MM.1S (cell line): Measurements from ENCODE around the gene PPP1R12B.

ENCODE experiments used
- DNase-seq: peaks from one replicate; pipeline ENCODE4 v3.0.0-alpha.2; 2015
- H2AFZ ChIP-seq: fragments of 300-600 bp; sonication (generic); 2 replicates; pipeline ENCODE4 v1.6.0; 2016; ENCODE audit warnings: antibody characterized with exemption, low read length
- H3F3A ChIP-seq: fragments of 300-600 bp; sonication (generic); 2 replicates; pipeline ENCODE4 v1.6.1; 2016; ENCODE audit warnings: mild to moderate bottlenecking, antibody characterized with exemption, low read length, moderate library complexity, mixed read lengths; ENCODE audit not compliant: insufficient read depth
- H3K27ac ChIP-seq: fragments of 300-600 bp; sonication (generic); 2 replicates; pipeline ENCODE4 v1.5.1; 2016; ENCODE audit warnings: mild to moderate bottlenecking, low read length
- H3K27me3 ChIP-seq: fragments of 300-600 bp; sonication (generic); replicated peaks from 2 replicates; pipeline ENCODE4 v1.6.0; 2016; ENCODE audit warnings: low read length; ENCODE audit not compliant: insufficient read depth
- H3K36me3 ChIP-seq: fragments of 300-600 bp; sonication (generic); replicated peaks from 2 replicates; pipeline ENCODE4 v1.6.1; 2016; ENCODE audit warnings: mild to moderate bottlenecking, low read length, mixed read lengths; ENCODE audit not compliant: insufficient read depth
- H3K4me1 ChIP-seq: fragments of 300-600 bp; sonication (generic); 2 replicates; pipeline ENCODE4 v1.6.1; 2016; ENCODE audit warnings: low read length, mixed read lengths
- H3K4me2 ChIP-seq: fragments of 300-600 bp; sonication (generic); 2 replicates; pipeline ENCODE4 v1.6.0; 2016; ENCODE audit warnings: low read depth, low read length
- H3K4me3 ChIP-seq: fragments of 300-600 bp; sonication (generic); 2 replicates; pipeline ENCODE4 v1.5.1; 2016; ENCODE audit warnings: low read length, mixed read lengths
- H3K79me2 ChIP-seq: fragments of 300-600 bp; sonication (generic); 2 replicates; pipeline ENCODE4 v1.6.1; 2016; ENCODE audit warnings: mixed run types, low read length, mixed read lengths
- H3K9ac ChIP-seq: fragments of 300-600 bp; sonication (generic); 2 replicates; pipeline ENCODE4 v1.6.1; 2016; ENCODE audit warnings: low read length, mixed read lengths
- H3K9me2 ChIP-seq: fragments of 300-600 bp; sonication (generic); replicated peaks from 2 replicates; pipeline ENCODE4 v1.6.1; 2016; ENCODE audit warnings: mild to moderate bottlenecking, low read length, mixed read lengths; ENCODE audit not compliant: insufficient read depth
- H3K9me3 ChIP-seq: fragments of 300-600 bp; sonication (generic); replicated peaks from 2 replicates; pipeline ENCODE4 v1.6.1; 2016; ENCODE audit warnings: mild to moderate bottlenecking, low read length, mixed read lengths; ENCODE audit not compliant: insufficient read depth
- H4K20me1 ChIP-seq: fragments of 300-600 bp; sonication (generic); 2 replicates; pipeline ENCODE4 v1.6.1; 2016; ENCODE audit warnings: mild to moderate bottlenecking, low read length, moderate library complexity, mixed read lengths; ENCODE audit not compliant: insufficient read depth
- EZH2 ChIP-seq: fragments of 300-600 bp; sonication (generic); optimal IDR thresholded peaks from 2 replicates; pipeline ENCODE3; 2017; ENCODE audit warnings: low read depth, mild to moderate bottlenecking, antibody characterized with exemption, low read length, mixed read lengths
- EZH2phosphoT487 ChIP-seq: fragments of 300-600 bp; sonication (generic); IDR thresholded peaks from 2 replicates; pipeline ENCODE4 v1.6.1; 2018; ENCODE audit warnings: antibody characterized with exemption, low read length
- TF ChIP-seq, protein P1 (sequence below): fragments of 300-600 bp; sonication (generic); IDR thresholded peaks from 2 replicates; pipeline ENCODE4 v1.5.1; 2016; ENCODE audit warnings: antibody characterized with exemption, low read length, mixed read lengths

PPP1R12B gene

DNA sequence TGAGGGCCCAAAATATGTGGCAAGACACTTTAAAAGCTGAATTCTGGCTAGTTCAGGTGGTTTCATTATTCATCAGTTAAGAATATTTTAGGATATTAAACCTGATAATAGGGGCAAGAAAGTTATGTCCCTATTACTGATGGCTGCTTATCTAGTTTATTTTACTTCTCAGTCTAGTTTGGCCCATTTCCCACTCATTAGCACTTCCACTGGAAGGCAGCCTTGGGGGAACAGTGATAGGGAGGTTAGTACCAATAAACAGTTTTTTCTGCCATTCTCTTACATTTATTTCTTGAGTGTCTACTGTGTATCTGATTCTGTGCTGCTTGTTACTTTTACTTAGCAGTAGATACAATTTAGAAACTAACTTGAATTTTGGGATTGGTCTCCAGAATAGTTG, 9.0 kb downstream of the PPP1R12B start:
- no peaks in the 10 kb centered on the region for H3K36me3 ChIP-seq
- H3K9me2 ChIP-seq: no peaks in the 10 kb centered on the region
- TF ChIP-seq, protein P1, sequence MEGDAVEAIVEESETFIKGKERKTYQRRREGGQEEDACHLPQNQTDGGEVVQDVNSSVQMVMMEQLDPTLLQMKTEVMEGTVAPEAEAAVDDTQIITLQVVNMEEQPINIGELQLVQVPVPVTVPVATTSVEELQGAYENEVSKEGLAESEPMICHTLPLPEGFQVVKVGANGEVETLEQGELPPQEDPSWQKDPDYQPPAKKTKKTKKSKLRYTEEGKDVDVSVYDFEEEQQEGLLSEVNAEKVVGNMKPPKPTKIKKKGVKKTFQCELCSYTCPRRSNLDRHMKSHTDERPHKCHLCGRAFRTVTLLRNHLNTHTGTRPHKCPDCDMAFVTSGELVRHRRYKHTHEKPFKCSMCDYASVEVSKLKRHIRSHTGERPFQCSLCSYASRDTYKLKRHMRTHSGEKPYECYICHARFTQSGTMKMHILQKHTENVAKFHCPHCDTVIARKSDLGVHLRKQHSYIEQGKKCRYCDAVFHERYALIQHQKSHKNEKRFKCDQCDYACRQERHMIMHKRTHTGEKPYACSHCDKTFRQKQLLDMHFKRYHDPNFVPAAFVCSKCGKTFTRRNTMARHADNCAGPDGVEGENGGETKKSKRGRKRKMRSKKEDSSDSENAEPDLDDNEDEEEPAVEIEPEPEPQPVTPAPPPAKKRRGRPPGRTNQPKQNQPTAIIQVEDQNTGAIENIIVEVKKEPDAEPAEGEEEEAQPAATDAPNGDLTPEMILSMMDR: no peak
- H3K79me2 ChIP-seq: peaks cover 95% of the 10 kb centered on the region
- no peaks in the 10 kb centered on the region for H3K27me3 ChIP-seq
- H3K4me2 ChIP-seq: no peak overlapping the region
- no peak overlapping the region for H3K9ac ChIP-seq
- no peaks in the 10 kb centered on the region for H3F3A ChIP-seq
- no peak overlapping the region for H3K27ac ChIP-seq
- H2AFZ ChIP-seq: no peak overlapping the region
- no peaks in the 10 kb centered on the region for H4K20me1 ChIP-seq
- no peaks in the 10 kb centered on the region for H3K9me3 ChIP-seq
- H3K4me1 ChIP-seq: no peaks in the 10 kb centered on the region
- no peak overlapping the region for H3K4me3 ChIP-seq
- DNase-seq: no peak

DNA sequence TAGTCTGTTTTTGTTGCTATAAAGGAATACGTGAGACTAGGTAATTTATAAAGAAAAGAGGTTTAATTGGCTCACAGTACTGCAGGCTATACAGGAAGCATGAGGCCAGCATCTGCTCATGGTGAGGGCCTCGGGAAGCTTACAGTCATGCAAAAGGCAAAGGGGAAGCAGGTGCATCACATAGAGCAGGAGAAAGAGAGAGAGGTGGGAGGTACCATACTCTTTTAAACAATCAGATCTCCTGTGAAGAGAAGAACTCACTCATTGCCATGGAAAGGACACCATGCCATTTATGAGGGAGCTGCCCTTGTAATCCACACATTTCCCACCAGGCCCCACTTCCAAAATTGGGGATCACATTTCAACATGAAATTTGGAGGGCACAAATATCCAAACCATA, 12.7 kb downstream of the PPP1R12B start:
- H3K4me3 ChIP-seq: no peak overlapping the region
- peaks cover 92% of the 10 kb centered on the region for H3K79me2 ChIP-seq
- H3K36me3 ChIP-seq: no peaks in the 10 kb centered on the region
- TF ChIP-seq EZH2phosphoT487: no peak
- no peaks in the 10 kb centered on the region for H3K27me3 ChIP-seq
- no peaks in the 10 kb centered on the region for H4K20me1 ChIP-seq
- H3K9me3 ChIP-seq: no peaks in the 10 kb centered on the region
- no peaks in the 10 kb centered on the region for H3F3A ChIP-seq
- no peak overlapping the region for H3K4me2 ChIP-seq
- no peaks in the 10 kb centered on the region for H3K9me2 ChIP-seq
- no peak overlapping the region for H2AFZ ChIP-seq
- DNase-seq: no peak
- H3K27ac ChIP-seq: no peak overlapping the region
- no peaks in the 10 kb centered on the region for H3K4me1 ChIP-seq
- no peak overlapping the region for H3K9ac ChIP-seq

DNA sequence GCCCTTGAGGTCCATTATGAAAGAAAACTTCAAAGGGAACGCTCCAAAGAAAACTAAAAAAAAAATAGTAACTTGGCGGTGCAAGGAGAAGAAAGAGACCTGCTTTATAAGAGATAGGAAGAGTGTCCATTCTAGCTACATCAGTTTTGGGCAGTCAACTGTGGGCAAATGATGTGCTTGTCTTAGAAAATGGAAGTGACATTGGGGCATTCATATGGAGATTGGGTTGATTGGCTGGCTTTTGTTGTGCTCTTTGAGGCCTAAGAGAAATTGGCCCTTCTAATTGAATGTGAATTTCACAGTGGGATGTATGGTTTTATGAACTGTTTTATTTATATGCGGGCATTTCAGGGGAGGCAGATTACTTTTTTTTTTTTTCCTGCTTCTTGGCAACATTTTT, 13.2 kb downstream of the PPP1R12B start:
- no peak for DNase-seq
- Histone ChIP-seq H3K4me2 (no peak overlapping the region), H2AFZ (no peak overlapping the region), H3K9ac (no peak overlapping the region), H3K4me1 (no peaks in the 10 kb centered on the region), H4K20me1 (no peaks in the 10 kb centered on the region), H3K9me3 (no peaks in the 10 kb centered on the region), H3F3A (no peaks in the 10 kb centered on the region), H3K79me2 (peaks cover 88% of the 10 kb centered on the region), H3K36me3 (no peaks in the 10 kb centered on the region), H3K27me3 (no peaks in the 10 kb centered on the region), H3K27ac (no peak overlapping the region), H3K9me2 (no peaks in the 10 kb centered on the region), H3K4me3 (no peak overlapping the region)
- no peak for TF ChIP-seq EZH2
- no peak for TF ChIP-seq EZH2phosphoT487
- TF ChIP-seq, protein P1: no peak

DNA sequence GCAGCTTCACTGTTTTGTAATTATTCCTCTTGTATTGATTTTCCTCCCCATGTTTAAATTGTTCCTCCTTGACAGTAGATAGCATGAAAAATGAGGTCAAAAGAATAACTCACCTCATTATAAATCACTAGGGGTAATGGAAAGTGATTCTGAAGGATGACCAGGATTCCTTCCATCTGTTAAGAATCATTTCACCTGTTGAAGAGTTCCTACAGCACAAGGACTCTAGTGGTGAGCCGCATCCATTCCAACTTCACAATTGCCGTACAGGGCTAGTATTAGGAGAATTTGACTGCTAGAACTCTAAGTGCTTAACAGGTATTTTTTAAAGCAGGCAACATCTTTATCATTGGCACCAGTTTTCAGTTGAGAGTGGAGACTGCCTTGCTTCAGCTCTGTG, 13.7 kb downstream of the PPP1R12B start:
- no peak for DNase-seq
- Histone ChIP-seq H3K27me3 (no peaks in the 10 kb centered on the region), H3K4me3 (no peak overlapping the region), H2AFZ (no peak overlapping the region), H3K36me3 (no peaks in the 10 kb centered on the region), H3K79me2 (peaks cover 88% of the 10 kb centered on the region), H3K9ac (no peak overlapping the region), H3K4me2 (no peak overlapping the region), H4K20me1 (no peaks in the 10 kb centered on the region), H3K4me1 (no peaks in the 10 kb centered on the region), H3K9me3 (no peaks in the 10 kb centered on the region), H3F3A (no peaks in the 10 kb centered on the region), H3K27ac (no peak overlapping the region), H3K9me2 (no peaks in the 10 kb centered on the region)
- TF ChIP-seq EZH2: no peak
- TF ChIP-seq, protein P1: no peak
- TF ChIP-seq EZH2phosphoT487: no peak
